Measurements from ENCODE around the gene TMEM198. TPM values are rescaled to one million over a fixed set of nuclear protein-coding genes. Genes with fewer than 3 reads are reported as not detected.

TMEM198 gene
- total RNA-seq, 1 donor from 2014 or later = 7.6 TPM

DNA sequence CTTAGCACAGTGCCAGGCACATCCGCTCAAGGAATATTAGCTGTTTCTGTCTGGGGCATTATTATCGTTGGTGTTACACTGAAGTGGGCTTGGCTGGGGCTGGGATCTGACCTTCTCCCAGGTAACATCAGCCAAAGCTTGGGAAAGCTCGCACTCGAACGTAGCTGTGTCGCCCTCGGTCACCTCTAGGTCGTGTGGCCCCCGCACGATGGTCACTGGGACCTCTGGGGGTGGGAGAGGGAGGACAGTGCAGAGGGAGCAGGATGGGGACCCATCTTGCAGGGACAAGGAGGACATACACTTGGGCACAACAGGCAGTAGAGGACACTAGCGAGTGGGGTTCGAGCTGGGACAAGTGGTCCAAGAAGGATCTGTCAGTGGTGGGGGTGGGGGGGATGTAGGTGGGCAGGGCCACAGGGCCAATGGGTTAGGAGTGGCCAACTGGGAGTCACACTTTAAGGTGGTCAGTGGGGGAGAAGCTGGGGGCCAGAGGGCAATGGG lies 9.7 kb downstream of the TMEM198 start:
- DNase-seq (ENCODE audit: low read depth) = no peak
- Histone ChIP-seq H3K27me3 (ENCODE audit: control insufficient read depth, insufficient read depth, low read length) (peaks cover 14% of the 10 kb centered on the region), H3K36me3 (ENCODE audit: control insufficient read depth, insufficient read depth, low read length) (no peaks in the 10 kb centered on the region), H3K4me3 (ENCODE audit: low read depth, low read length) (no peak overlapping the region)
- TF ChIP-seq, protein P1, sequence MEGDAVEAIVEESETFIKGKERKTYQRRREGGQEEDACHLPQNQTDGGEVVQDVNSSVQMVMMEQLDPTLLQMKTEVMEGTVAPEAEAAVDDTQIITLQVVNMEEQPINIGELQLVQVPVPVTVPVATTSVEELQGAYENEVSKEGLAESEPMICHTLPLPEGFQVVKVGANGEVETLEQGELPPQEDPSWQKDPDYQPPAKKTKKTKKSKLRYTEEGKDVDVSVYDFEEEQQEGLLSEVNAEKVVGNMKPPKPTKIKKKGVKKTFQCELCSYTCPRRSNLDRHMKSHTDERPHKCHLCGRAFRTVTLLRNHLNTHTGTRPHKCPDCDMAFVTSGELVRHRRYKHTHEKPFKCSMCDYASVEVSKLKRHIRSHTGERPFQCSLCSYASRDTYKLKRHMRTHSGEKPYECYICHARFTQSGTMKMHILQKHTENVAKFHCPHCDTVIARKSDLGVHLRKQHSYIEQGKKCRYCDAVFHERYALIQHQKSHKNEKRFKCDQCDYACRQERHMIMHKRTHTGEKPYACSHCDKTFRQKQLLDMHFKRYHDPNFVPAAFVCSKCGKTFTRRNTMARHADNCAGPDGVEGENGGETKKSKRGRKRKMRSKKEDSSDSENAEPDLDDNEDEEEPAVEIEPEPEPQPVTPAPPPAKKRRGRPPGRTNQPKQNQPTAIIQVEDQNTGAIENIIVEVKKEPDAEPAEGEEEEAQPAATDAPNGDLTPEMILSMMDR (IDR thresholded peaks at IDR 0.05; ENCODE audit: insufficient read depth, low read length, poor library complexity, severe bottlenecking) = no peak

DNA sequence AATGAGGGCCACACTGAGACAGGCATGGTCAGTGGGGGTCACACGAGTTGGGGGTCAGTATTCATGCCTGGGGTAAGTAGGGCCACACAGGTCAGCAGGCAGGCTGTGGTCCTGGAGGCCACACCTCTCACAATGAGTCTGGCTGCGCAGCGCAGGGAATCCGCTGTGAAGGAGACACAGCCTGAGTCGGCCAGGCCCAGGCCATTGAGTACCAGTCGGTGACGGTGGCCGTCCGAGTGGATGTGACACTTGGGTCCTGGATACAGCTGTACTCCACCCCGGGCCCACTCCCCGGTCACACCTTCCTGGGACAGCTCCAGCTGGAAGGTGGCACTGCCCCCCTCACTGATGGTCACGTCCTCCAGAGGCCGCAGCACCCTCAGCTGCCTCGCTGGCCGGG lies 10.5 kb downstream of the TMEM198 start:
- Histone ChIP-seq H3K27me3 (ENCODE audit: control insufficient read depth, insufficient read depth, low read length) (peaks cover 14% of the 10 kb centered on the region), H3K36me3 (ENCODE audit: control insufficient read depth, insufficient read depth, low read length) (no peaks in the 10 kb centered on the region), H3K4me3 (ENCODE audit: low read depth, low read length) (no peak overlapping the region)
- no peak for DNase-seq (ENCODE audit: low read depth)
- TF ChIP-seq, protein P1 (IDR thresholded peaks at IDR 0.05; ENCODE audit: insufficient read depth, low read length, poor library complexity, severe bottlenecking) = no peak

DNA sequence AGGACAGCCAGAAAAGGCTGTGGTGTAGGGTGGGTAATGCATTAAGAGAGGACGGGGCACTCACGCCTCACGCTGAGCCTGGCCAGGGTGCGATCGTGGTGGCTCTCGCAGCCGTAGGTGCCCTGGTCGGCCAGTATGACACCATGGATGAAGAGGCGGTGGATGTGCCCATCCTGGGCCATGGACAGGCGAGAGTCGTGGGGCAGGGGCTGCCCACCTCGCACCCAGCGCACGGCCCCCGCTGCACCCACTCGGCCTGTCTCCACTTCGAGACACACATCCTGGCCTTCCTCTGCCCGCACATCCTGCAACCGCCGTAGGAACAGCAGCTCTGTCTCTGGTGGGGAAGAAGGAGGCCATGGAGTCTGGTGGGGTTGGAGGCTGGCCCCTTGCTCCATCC lies 12.1 kb downstream of the TMEM198 start:
- Histone ChIP-seq H3K27me3 (ENCODE audit: control insufficient read depth, insufficient read depth, low read length) (peaks cover 14% of the 10 kb centered on the region), H3K4me3 (ENCODE audit: low read depth, low read length) (no peak overlapping the region), H3K36me3 (ENCODE audit: control insufficient read depth, insufficient read depth, low read length) (no peaks in the 10 kb centered on the region)
- no peak for DNase-seq (ENCODE audit: low read depth)
- TF ChIP-seq, protein P1 (IDR thresholded peaks at IDR 0.05; ENCODE audit: insufficient read depth, low read length, poor library complexity, severe bottlenecking) = no peak

DNA sequence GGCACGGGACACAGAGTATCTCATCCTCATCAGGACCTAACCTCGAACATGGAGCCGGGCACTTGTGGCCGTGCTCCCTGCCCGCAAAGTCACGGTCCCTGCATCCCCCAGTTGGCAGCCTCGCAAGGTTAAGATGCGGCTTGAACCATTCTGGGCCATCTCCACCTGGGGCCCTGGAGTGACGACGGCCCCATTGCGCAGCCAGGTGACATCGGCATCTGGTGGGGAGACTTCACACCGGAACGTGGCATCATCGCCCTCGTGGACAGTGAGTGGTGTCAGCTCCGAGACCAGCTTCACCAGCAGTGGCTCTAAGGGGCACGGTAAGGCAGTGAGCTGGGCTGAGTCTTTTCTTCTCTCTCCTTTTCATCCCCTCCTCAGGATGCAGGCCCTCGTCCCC lies 12.6 kb downstream of the TMEM198 start:
- H3K27me3 ChIP-seq (ENCODE audit: control insufficient read depth, insufficient read depth, low read length) = peaks cover 14% of the 10 kb centered on the region
- H3K36me3 ChIP-seq (ENCODE audit: control insufficient read depth, insufficient read depth, low read length) = no peaks in the 10 kb centered on the region

DNA sequence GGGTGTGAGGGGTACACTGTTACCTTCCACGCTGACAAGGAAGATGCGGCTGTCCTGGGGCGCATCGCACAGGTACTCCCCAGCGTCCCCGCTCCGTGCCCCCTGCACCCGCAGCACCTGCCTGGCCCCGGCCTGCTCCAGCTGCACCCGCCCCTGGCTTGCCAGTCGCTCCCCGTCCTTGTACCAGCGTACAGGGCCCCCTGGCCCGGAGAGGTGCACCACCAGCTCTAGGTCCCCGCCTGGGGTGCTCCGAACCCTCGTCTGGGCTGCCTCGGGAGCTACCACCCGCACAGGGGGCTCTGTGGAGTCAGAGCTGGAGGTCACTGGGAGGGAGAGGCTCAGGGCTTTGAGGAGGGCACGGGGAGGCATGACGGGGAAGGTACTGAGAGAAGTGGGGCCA lies 13.5 kb downstream of the TMEM198 start:
- peaks cover 22% of the 10 kb centered on the region for H3K27me3 ChIP-seq (ENCODE audit: control insufficient read depth, insufficient read depth, low read length)
- no peaks in the 10 kb centered on the region for H3K36me3 ChIP-seq (ENCODE audit: control insufficient read depth, insufficient read depth, low read length)
- DNase-seq (ENCODE audit: low read depth) = no peak
- H3K4me3 ChIP-seq (ENCODE audit: low read depth, low read length) = no peak overlapping the region
- TF ChIP-seq, protein P1 (IDR thresholded peaks at IDR 0.05; ENCODE audit: insufficient read depth, low read length, poor library complexity, severe bottlenecking) = no peak

More for the DNA sequence above, 12.6 kb downstream of the TMEM198 start:
- TF ChIP-seq, protein P1 (IDR thresholded peaks at IDR 0.05; ENCODE audit: insufficient read depth, low read length, poor library complexity, severe bottlenecking) = no peak
- no peak overlapping the region for H3K4me3 ChIP-seq (ENCODE audit: low read depth, low read length)
- no peak for DNase-seq (ENCODE audit: low read depth)

All from kidney epithelial cell (primary cell).